ENCODE data around the gene ZFHX2. TPM values are rescaled to one million over a fixed set of nuclear protein-coding genes. Genes with fewer than 3 reads are reported as not detected.

ZFHX2 gene
- total and polyA plus RNA-seq, 5 donors = 0.31 to 1.0 (median 0.79) TPM

GRCh38 chr14:23481362-23481970, 70.1 kb downstream of the ZFHX2 start:
- H3K4me3 ChIP-seq (ENCODE audit: low read length) = no peak overlapping the region
- ATAC-seq (no peak), DNase-seq (no peak)
- H3K27me3 ChIP-seq (ENCODE audit: control insufficient read depth, insufficient read depth) = no peaks in the 10 kb centered on the region
- no peaks in the 10 kb centered on the region for H3K9me3 ChIP-seq (ENCODE audit: control insufficient read depth, low read length)
- no peak overlapping the region for H3K27ac ChIP-seq (ENCODE audit: low read length)
- WGBS = 57% methylated on average over 3 of the region's 3 CpGs
- no peaks in the 10 kb centered on the region for H3K4me1 ChIP-seq (ENCODE audit: control insufficient read depth, insufficient read depth, low read length)
- intact Hi-C loops (cut with DNase I) = no loop called here

GRCh38 chr14:23478109-23478759, 73.3 kb downstream of the ZFHX2 start:
- Histone ChIP-seq H3K4me3 (ENCODE audit: low read length) (no peak overlapping the region), H3K27ac (ENCODE audit: low read length) (no peak overlapping the region), H3K27me3 (ENCODE audit: control insufficient read depth, insufficient read depth) (no peaks in the 10 kb centered on the region), H3K4me1 (ENCODE audit: control insufficient read depth, insufficient read depth, low read length) (no peaks in the 10 kb centered on the region), H3K9me3 (ENCODE audit: control insufficient read depth, low read length) (no peaks in the 10 kb centered on the region)
- peak; percentile 30 to 50 for ATAC-seq
- DNase-seq = peak; percentile 38 to 74 (median 62)
- WGBS = 36% methylated on average over 5 of the region's 5 CpGs
- intact Hi-C loops (cut with DNase I) = loop anchor here in 2 of 4 donors (2.0 to 5.0 kb wide), 2 partner anchors 79 to 85 kb away; partner anchors contain the start of gene THTPA (in 1 of the 2)

- intact Hi-C loops (cut with DNase I) = no loop called here
- no peak for ATAC-seq
- WGBS = 91% methylated on average over 1 of the region's 1 CpG
- H3K27ac ChIP-seq (ENCODE audit: low read length) = no peak overlapping the region
- no peaks in the 10 kb centered on the region for H3K27me3 ChIP-seq (ENCODE audit: control insufficient read depth, insufficient read depth)
- no peaks in the 10 kb centered on the region for H3K4me1 ChIP-seq (ENCODE audit: control insufficient read depth, insufficient read depth, low read length)
- H3K9me3 ChIP-seq (ENCODE audit: control insufficient read depth, low read length) = no peaks in the 10 kb centered on the region
- no peak overlapping the region for H3K4me3 ChIP-seq (ENCODE audit: low read length)
- DNase-seq = no peak
Observed at GRCh38 chr14:23470947-23471346, 80.6 kb downstream of the ZFHX2 start.

Other genes starting within 250 kb of the ZFHX2 start
- gene PPP1R3E, start 248.9 kb downstream of the ZFHX2 start, total RNA-seq = 10 to 100 TPM in 2 of 4 donors, 1 to 10 TPM in 2; 6.1 to 15.3 (median 10.6) TPM
- gene PPP1R3E, start 248.9 kb downstream of the ZFHX2 start, polyA plus RNA-seq = 7.9 TPM
- 10 to 100 TPM; 40.4 to 51.9 (median 48.8) TPM for gene BCL2L2, start 244.9 kb downstream of the ZFHX2 start, total RNA-seq
- 38.1 TPM for gene BCL2L2, start 244.9 kb downstream of the ZFHX2 start, polyA plus RNA-seq
- gene PABPN1, start 230.3 kb downstream of the ZFHX2 start, total RNA-seq = 10 to 100 TPM; 93.6 to 97.9 (median 96.4) TPM
- 107 TPM for gene PABPN1, start 230.3 kb downstream of the ZFHX2 start, polyA plus RNA-seq
- 10 to 100 TPM; 42.4 to 72.5 (median 55.9) TPM for gene SLC22A17, start 198.9 kb downstream of the ZFHX2 start, total RNA-seq
- gene SLC22A17, start 198.9 kb downstream of the ZFHX2 start, polyA plus RNA-seq = 47.2 TPM
- 10 to 100 TPM in 1 of 4 donors, 1 to 10 TPM in 3; 6.7 to 10.1 (median 7.8) TPM for gene EFS, start 186.6 kb downstream of the ZFHX2 start, total RNA-seq
- gene EFS, start 186.6 kb downstream of the ZFHX2 start, polyA plus RNA-seq = 6.2 TPM
- gene IL25, start 179.0 kb downstream of the ZFHX2 start, total RNA-seq = not detected
- gene IL25, start 179.0 kb downstream of the ZFHX2 start, polyA plus RNA-seq = 0.09 TPM
- gene CMTM5, start 174.7 kb downstream of the ZFHX2 start, total RNA-seq = 1 to 10 TPM in 3 of 4 donors, under 1 TPM in 1; 0.36 to 1.4 (median 1.2) TPM
- 13.9 TPM for gene CMTM5, start 174.7 kb downstream of the ZFHX2 start, polyA plus RNA-seq
- gene MYH6, start 143.5 kb downstream of the ZFHX2 start, total RNA-seq = over 10,000 TPM; 12,862 to 15,773 (median 14,347) TPM
- 11,120 TPM for gene MYH6, start 143.5 kb downstream of the ZFHX2 start, polyA plus RNA-seq
- gene MYH7, start 116.1 kb downstream of the ZFHX2 start, total RNA-seq = 1,000 to 10,000 TPM in 1 of 4 donors, 100 to 1,000 TPM in 3; 461 to 2,251 (median 602) TPM
- 1,734 TPM for gene MYH7, start 116.1 kb downstream of the ZFHX2 start, polyA plus RNA-seq
- 10 to 100 TPM; 19.3 to 23.4 (median 21.8) TPM for gene NGDN, start 82.1 kb downstream of the ZFHX2 start, total RNA-seq
- gene NGDN, start 82.1 kb downstream of the ZFHX2 start, polyA plus RNA-seq = 26.8 TPM
- gene THTPA, start 4.5 kb upstream of the ZFHX2 start, total RNA-seq = 10 to 100 TPM; 18.8 to 21.5 (median 20.9) TPM
- 22.9 TPM for gene THTPA, start 4.5 kb upstream of the ZFHX2 start, polyA plus RNA-seq
- gene AP1G2, start 16.0 kb upstream of the ZFHX2 start, total RNA-seq = 10 to 100 TPM; 13.8 to 17.9 (median 15.4) TPM
- 12.9 TPM for gene AP1G2, start 16.0 kb upstream of the ZFHX2 start, polyA plus RNA-seq
- gene JPH4, start 27.0 kb upstream of the ZFHX2 start, total RNA-seq = under 1 TPM; 0.11 to 0.38 (median 0.27) TPM
- 0.23 TPM for gene JPH4, start 27.0 kb upstream of the ZFHX2 start, polyA plus RNA-seq
- gene DHRS2, start 84.6 kb upstream of the ZFHX2 start, total RNA-seq = not detected
- not detected for gene DHRS2, start 84.6 kb upstream of the ZFHX2 start, polyA plus RNA-seq